GM12878 (cell line): ENCODE measurements around the gene SLC4A5. TPM values are rescaled to one million over a fixed set of nuclear protein-coding genes. Genes with fewer than 3 reads are reported as not detected.

ENCODE experiments used
- ATAC-seq: fragments of 200-7000 bp; cut with Tn5 transposase; 3 replicates; pipeline ENCODE4 v1.9.1; 2020; ENCODE audit warnings: mild to moderate bottlenecking, moderate library complexity
- BruUV-seq: library from RNA; stranded (reverse); fragments of 400-500 nt; replicated peaks from 2 replicates; lab custom pipeline; 2021; lab: Mats Ljungman, UMichigan
- CTCF ChIA-PET: fragments of 300-600 bp; sonication (Branson Sonifier 250); formaldehyde crosslinking; extraction: SDS; loops from one replicate; lab custom pipeline; 2021; ENCODE audit warnings: inconsistent platforms; lab: Yijun Ruan, JAX
- POLR2A ChIA-PET: fragments of 350-600 bp; formaldehyde crosslinking; extraction: SDS; loops from one replicate; lab custom pipeline; 2021; ENCODE audit warnings: inconsistent platforms; lab: Charles Lee
- RAD21 ChIA-PET: fragments of 300-600 bp; sonication (Branson Sonifier 250); formaldehyde crosslinking; loops from one replicate; lab custom pipeline; 2023; ENCODE audit warnings: antibody characterized with exemption; ENCODE audit not compliant: unreplicated experiment; lab: Charles Lee
- SMC1A ChIA-PET: fragments of 300-600 bp; sonication (Branson Sonifier 250); formaldehyde crosslinking; loops from one replicate; lab custom pipeline; 2023; ENCODE audit not compliant: unreplicated experiment, uncharacterized antibody; lab: Charles Lee
- DNase-seq: peaks from one replicate; pipeline ENCODE4 v3.0.0-alpha.2; 2011; ENCODE audit warnings: low read depth, low spot score
- FAIRE-seq: peaks from 3 replicates; lab custom pipeline; 2011; peaks lifted over from hg19 to GRCh38; lab: Jason Lieb, UNC
- H2AFZ ChIP-seq: 2 replicates; pipeline ENCODE4 v1.6.0; 2011; ENCODE audit warnings: low read depth, low read length, control low read depth; ENCODE audit not compliant: control insufficient read depth
- H3K27ac ChIP-seq: 2 replicates; pipeline ENCODE4 v1.5.1; 2011; ENCODE audit warnings: control low read depth; ENCODE audit not compliant: control insufficient read depth, insufficient read depth
- H3K27me3 ChIP-seq, 2 experiments: replicated peaks in 1 of 2; 2 replicates each; pipeline versions ENCODE4 v1.6.0 to v1.6.1; 2011; ENCODE audit warnings: low read length in 1 of 2; ENCODE audit not compliant: control insufficient read depth in 2 of 2, insufficient read depth in 2 of 2
- H3K36me3 ChIP-seq, 2 experiments: 2 replicates each; pipeline ENCODE4 v1.5.1; 2011; ENCODE audit warnings: low read length in 1 of 2; ENCODE audit not compliant: control insufficient read depth in 2 of 2, insufficient read depth in 2 of 2
- H3K4me1 ChIP-seq: 2 replicates; pipeline ENCODE4 v1.6.1; 2011; ENCODE audit warnings: mild to moderate bottlenecking, low read length, moderate library complexity, mixed read lengths; ENCODE audit not compliant: control insufficient read depth, insufficient read depth
- H3K4me2 ChIP-seq: 2 replicates; pipeline ENCODE4 v1.6.0; 2011; ENCODE audit warnings: control low read depth; ENCODE audit not compliant: control insufficient read depth, insufficient read depth
- H3K4me3 ChIP-seq: fragments of 200-600 bp; sonication (generic); 2 replicates; pipeline ENCODE4 v1.5.1; 2016
- H3K79me2 ChIP-seq: 2 replicates; pipeline ENCODE4 v1.6.0; 2011; ENCODE audit warnings: low read length; ENCODE audit not compliant: control insufficient read depth, insufficient read depth
- H3K9ac ChIP-seq: 2 replicates; pipeline ENCODE4 v1.8.0; 2011; ENCODE audit warnings: low read length, control low read depth, mixed read lengths; ENCODE audit not compliant: control insufficient read depth, insufficient read depth
- H3K9me3 ChIP-seq: replicated peaks from 3 replicates; pipeline ENCODE4 v1.5.1; 2011; ENCODE audit warnings: mild to moderate bottlenecking, low read length; ENCODE audit not compliant: control insufficient read depth, insufficient read depth
- H4K20me1 ChIP-seq: 2 replicates; pipeline ENCODE4 v1.6.0; 2011; ENCODE audit not compliant: control insufficient read depth, insufficient read depth
- CBFB ChIP-seq: IDR thresholded peaks from 2 replicates; pipeline ENCODE4 v1.6.1; 2016; ENCODE audit warnings: antibody characterized with exemption, low read depth
- HDAC2 ChIP-seq: fragments of 200-600 bp; sonication (generic); IDR thresholded peaks from 2 replicates; pipeline ENCODE4 v1.6.1; 2017
- IRF4 ChIP-seq: IDR thresholded peaks from 2 replicates; pipeline ENCODE4 v1.6.1; 2011; ENCODE audit warnings: low read depth, low read length
- MTA3 ChIP-seq: IDR thresholded peaks from 2 replicates; pipeline ENCODE4 v1.6.1; 2012; ENCODE audit warnings: low read length, inconsistent platforms, borderline replicate concordance
- NR2C1 ChIP-seq: fragments of 450-650 bp; IDR thresholded peaks from 2 replicates; pipeline ENCODE4 v1.6.1; 2017; ENCODE audit warnings: antibody characterized with exemption, mild to moderate bottlenecking, moderate library complexity
- RCOR1 ChIP-seq: conservative IDR thresholded peaks from 2 replicates; pipeline ENCODE4 v1.6.1; 2012; ENCODE audit warnings: low read depth, low read length, improper control_type of control experiment
- SIX5 ChIP-seq: IDR thresholded peaks from 2 replicates; pipeline ENCODE4 v1.6.1; 2011; ENCODE audit warnings: mild to moderate bottlenecking, low read depth, low read length, moderate library complexity; ENCODE audit not compliant: severe bottlenecking
- WGBS: methylation state at CpG from one replicate; pipeline ENCODE4 v1.1.6; 2016; ENCODE audit warnings: low lambda C conversion rate; ENCODE audit not compliant: insufficient replicate concordance, insufficient coverage; ENCODE audit errors: missing lambda C conversion rate; 5-methylcytosine and 5-hydroxymethylcytosine counted together
- in situ Hi-C: fragments of 300-500 bp; cut with MboI; formaldehyde crosslinking; loops from 9 replicates; pipeline ENCODE4 v1.14.3; 2018; ENCODE audit warnings: mixed read lengths
- intact Hi-C: fragments of 100-400 bp; cut with micrococcal nuclease; formaldehyde crosslinking; loops from one replicate; pipeline ENCODE4 v1.14.2; 2022; ENCODE audit not compliant: unreplicated experiment
- polyA plus RNA-seq, 11 experiments: library from polyadenylated mRNA; depleted of rRNA in 4 of 11; unstranded in 6 of 11; stranded (reverse) in 5 of 11; fragments of >200 nt; fragmentation: Nextera tagmentation in 4 of 11; fragmentation: Illumina TruSeq in 1 of 11; extraction: Ambion mirVana in 4 of 11; extraction: Trizol in 1 of 11; gene quantifications; 1 replicate in 1 of 11; 2 replicates in 10 of 11; pipeline versions ENCODE4 v1.2.1 to v1.2.3, GENCODE V29; 2011 to 2016; ENCODE audit warnings: inconsistent platforms in 2 of 11, missing spikeins in 2 of 11, low read depth in 1 of 11
- total RNA-seq, 4 experiments: library from RNA; depleted of rRNA in 3 of 4; stranded (reverse); fragments of >200 nt in 3 of 4; fragmentation: Illumina TruSeq in 1 of 4; extraction: Trizol in 1 of 4; gene quantifications; 2 replicates each; pipeline versions ENCODE4 v1.2.1 to v1.2.3, GENCODE V29; 2013 to 2021
- TF ChIP-seq, protein P1 (sequence below): fragments of 450-650 bp; IDR thresholded peaks from 2 replicates; pipeline ENCODE4 v1.6.1; 2016; ENCODE audit warnings: mild to moderate bottlenecking
- TF ChIP-seq, protein P2 (sequence below): fragments of 450-650 bp; IDR thresholded peaks from 2 replicates; pipeline ENCODE4 v1.6.1; 2017; ENCODE audit warnings: antibody characterized with exemption, mild to moderate bottlenecking, moderate library complexity
- TF ChIP-seq, protein P3 (sequence below): fragments of 450-650 bp; IDR thresholded peaks from 2 replicates; pipeline ENCODE4 v1.6.1; 2017; ENCODE audit warnings: borderline replicate concordance
- TF ChIP-seq, protein P4 (sequence below): fragments of 450-650 bp; IDR thresholded peaks from 2 replicates; pipeline ENCODE4 v1.6.1; 2014; ENCODE audit warnings: mild to moderate bottlenecking

The SLC4A5 gene
- total and polyA plus RNA-seq, 10 of the 15 experiments (the other 5 are each of a cell fraction or from before 2014, with no cell fraction given), result 0.15 to 4.7 (median 1.6) TPM

DNA sequence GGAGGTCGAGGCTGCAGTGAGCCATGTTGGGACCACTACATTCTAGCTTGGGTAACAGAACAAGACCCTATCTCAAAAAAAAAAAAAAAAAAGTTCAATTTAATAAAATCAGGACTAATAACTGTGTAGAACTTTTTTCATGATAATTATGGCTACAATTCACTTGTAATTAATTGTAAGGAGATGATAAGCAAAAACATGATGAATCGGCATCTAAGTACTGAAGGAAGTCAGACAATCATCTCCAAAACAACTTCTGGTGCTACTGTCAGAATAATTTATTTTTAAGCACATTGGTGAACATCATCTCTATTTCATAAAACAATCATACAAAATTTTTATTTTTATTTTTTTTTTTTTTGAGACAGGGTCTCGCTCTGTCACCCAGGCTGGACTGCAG is 154.5 kb downstream of the SLC4A5 start:
- Histone ChIP-seq H3K36me3 (no peaks in the 10 kb centered on the region), H3K4me2 (no peak overlapping the region), H3K27me3 (no peaks in the 10 kb centered on the region), H3K79me2 (no peaks in the 10 kb centered on the region), H3K27ac (no peak overlapping the region), H4K20me1 (no peaks in the 10 kb centered on the region), H3K4me3 (no peak overlapping the region), H2AFZ (no peak overlapping the region), H3K4me1 (peaks cover 28% of the 10 kb centered on the region), H3K9ac (no peak overlapping the region), H3K9me3 (no peaks in the 10 kb centered on the region)
- intact Hi-C loops (no loop called here), in situ Hi-C loops (no loop called here)
- DNase-seq (no peak), ATAC-seq (no peak), FAIRE-seq (no peak)
- ChIA-PET CTCF (interaction anchor here (1.3 kb wide), 1 partner anchor 16 kb away, joined by 4 read pairs; no protein-coding TSS in a partner anchor), POLR2A (interaction anchor here (0.6 to 8.2 kb wide), 6 partner anchors 10 to 264 kb away, joined by 4 to 83 read pairs (median 5); partner anchors contain the start of genes MOB1A and MTHFD2), RAD21 (interaction anchor here (0.9 to 1.9 kb wide), 3 partner anchors 10 to 20 kb away, joined by 3 to 5 read pairs (median 4); partner anchors contain the start of gene MOB1A), SMC1A (interaction anchor here (1.8 to 2.6 kb wide), 4 partner anchors 10 to 20 kb away, joined by 4 to 9 read pairs (median 8); partner anchors contain the start of gene MOB1A)
- BruUV-seq, result no TSS peak
- TF ChIP-seq SIX5 (no peak), MTA3 (no peak), HDAC2 (no peak), RCOR1 (no peak), NR2C1 (no peak), IRF4 (no peak), CBFB (no peak)
- TF ChIP-seq, protein P1, sequence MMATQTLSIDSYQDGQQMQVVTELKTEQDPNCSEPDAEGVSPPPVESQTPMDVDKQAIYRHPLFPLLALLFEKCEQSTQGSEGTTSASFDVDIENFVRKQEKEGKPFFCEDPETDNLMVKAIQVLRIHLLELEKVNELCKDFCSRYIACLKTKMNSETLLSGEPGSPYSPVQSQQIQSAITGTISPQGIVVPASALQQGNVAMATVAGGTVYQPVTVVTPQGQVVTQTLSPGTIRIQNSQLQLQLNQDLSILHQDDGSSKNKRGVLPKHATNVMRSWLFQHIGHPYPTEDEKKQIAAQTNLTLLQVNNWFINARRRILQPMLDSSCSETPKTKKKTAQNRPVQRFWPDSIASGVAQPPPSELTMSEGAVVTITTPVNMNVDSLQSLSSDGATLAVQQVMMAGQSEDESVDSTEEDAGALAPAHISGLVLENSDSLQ, result no peak
- TF ChIP-seq, protein P2, sequence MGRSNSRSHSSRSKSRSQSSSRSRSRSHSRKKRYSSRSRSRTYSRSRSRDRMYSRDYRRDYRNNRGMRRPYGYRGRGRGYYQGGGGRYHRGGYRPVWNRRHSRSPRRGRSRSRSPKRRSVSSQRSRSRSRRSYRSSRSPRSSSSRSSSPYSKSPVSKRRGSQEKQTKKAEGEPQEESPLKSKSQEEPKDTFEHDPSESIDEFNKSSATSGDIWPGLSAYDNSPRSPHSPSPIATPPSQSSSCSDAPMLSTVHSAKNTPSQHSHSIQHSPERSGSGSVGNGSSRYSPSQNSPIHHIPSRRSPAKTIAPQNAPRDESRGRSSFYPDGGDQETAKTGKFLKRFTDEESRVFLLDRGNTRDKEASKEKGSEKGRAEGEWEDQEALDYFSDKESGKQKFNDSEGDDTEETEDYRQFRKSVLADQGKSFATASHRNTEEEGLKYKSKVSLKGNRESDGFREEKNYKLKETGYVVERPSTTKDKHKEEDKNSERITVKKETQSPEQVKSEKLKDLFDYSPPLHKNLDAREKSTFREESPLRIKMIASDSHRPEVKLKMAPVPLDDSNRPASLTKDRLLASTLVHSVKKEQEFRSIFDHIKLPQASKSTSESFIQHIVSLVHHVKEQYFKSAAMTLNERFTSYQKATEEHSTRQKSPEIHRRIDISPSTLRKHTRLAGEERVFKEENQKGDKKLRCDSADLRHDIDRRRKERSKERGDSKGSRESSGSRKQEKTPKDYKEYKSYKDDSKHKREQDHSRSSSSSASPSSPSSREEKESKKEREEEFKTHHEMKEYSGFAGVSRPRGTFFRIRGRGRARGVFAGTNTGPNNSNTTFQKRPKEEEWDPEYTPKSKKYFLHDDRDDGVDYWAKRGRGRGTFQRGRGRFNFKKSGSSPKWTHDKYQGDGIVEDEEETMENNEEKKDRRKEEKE, result no peak
- TF ChIP-seq, protein P3, sequence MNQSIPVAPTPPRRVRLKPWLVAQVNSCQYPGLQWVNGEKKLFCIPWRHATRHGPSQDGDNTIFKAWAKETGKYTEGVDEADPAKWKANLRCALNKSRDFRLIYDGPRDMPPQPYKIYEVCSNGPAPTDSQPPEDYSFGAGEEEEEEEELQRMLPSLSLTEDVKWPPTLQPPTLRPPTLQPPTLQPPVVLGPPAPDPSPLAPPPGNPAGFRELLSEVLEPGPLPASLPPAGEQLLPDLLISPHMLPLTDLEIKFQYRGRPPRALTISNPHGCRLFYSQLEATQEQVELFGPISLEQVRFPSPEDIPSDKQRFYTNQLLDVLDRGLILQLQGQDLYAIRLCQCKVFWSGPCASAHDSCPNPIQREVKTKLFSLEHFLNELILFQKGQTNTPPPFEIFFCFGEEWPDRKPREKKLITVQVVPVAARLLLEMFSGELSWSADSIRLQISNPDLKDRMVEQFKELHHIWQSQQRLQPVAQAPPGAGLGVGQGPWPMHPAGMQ, result no peak
- TF ChIP-seq, protein P4, sequence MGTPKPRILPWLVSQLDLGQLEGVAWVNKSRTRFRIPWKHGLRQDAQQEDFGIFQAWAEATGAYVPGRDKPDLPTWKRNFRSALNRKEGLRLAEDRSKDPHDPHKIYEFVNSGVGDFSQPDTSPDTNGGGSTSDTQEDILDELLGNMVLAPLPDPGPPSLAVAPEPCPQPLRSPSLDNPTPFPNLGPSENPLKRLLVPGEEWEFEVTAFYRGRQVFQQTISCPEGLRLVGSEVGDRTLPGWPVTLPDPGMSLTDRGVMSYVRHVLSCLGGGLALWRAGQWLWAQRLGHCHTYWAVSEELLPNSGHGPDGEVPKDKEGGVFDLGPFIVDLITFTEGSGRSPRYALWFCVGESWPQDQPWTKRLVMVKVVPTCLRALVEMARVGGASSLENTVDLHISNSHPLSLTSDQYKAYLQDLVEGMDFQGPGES, result no peak
- WGBS, result 71% methylated on average over 2 of the region's 3 CpGs
